ENCODE measurements around the gene SERPINH1. TPM values are rescaled to one million over a fixed set of nuclear protein-coding genes. Genes with fewer than 3 reads are reported as not detected.

The SERPINH1 gene
- polyA plus RNA-seq, 4 donors = 8.1 to 151 (median 33.6) TPM

- H3K4me3 ChIP-seq (ENCODE audit: low read depth in 1 of 3, low read length in 3 of 3) = no peak overlapping the region
- H3K4me1 ChIP-seq (ENCODE audit: control insufficient read depth in 3 of 3, insufficient read depth in 2 of 3, low read depth in 1 of 3, low read length in 2 of 3) = peaks cover 0 to 16% (median 0%) of the 10 kb centered on the region in 3 donors
- DNase-seq (no peak), FAIRE-seq (no peak)
- no peaks in the 10 kb centered on the region for H3K9me3 ChIP-seq (ENCODE audit: control insufficient read depth in 2 of 2, insufficient read depth in 1 of 2, low read depth in 1 of 2, low read length in 1 of 2)
- no peaks in the 10 kb centered on the region for H3K36me3 ChIP-seq (ENCODE audit: control insufficient read depth in 3 of 3, insufficient read depth in 2 of 3, low read depth in 1 of 3, low read length in 3 of 3)
- no peak overlapping the region for H3K27ac ChIP-seq (ENCODE audit: low read depth in 1 of 3, low read length in 2 of 3)
- no peaks in the 10 kb centered on the region for H3K27me3 ChIP-seq (ENCODE audit: control insufficient read depth in 3 of 3, insufficient read depth in 3 of 3, low read length in 3 of 3)
- WGBS, 3 donors = 68 to 84% (median 71%) methylated on average over 13 of the region's 13 CpGs
Observed at GRCh38 chr11:75536786-75537641, 25.0 kb upstream of the SERPINH1 start.

GRCh38 chr11:75537740-75538139 lies 24.3 kb upstream of the SERPINH1 start:
- Histone ChIP-seq H3K27ac (ENCODE audit: low read depth in 1 of 3, low read length in 2 of 3) (no peak overlapping the region), H3K9me3 (ENCODE audit: control insufficient read depth in 2 of 2, insufficient read depth in 1 of 2, low read depth in 1 of 2, low read length in 1 of 2) (no peaks in the 10 kb centered on the region), H3K4me1 (ENCODE audit: control insufficient read depth in 3 of 3, insufficient read depth in 2 of 3, low read depth in 1 of 3, low read length in 2 of 3) (peaks cover 0 to 12% (median 0%) of the 10 kb centered on the region in 3 donors), H3K36me3 (ENCODE audit: control insufficient read depth in 3 of 3, insufficient read depth in 2 of 3, low read depth in 1 of 3, low read length in 3 of 3) (no peaks in the 10 kb centered on the region), H3K27me3 (ENCODE audit: control insufficient read depth in 3 of 3, insufficient read depth in 3 of 3, low read length in 3 of 3) (no peaks in the 10 kb centered on the region), H3K4me3 (ENCODE audit: low read depth in 1 of 3, low read length in 3 of 3) (no peak overlapping the region)
- 81 to 82% (median 82%) methylated on average over 5 of the region's 5 CpGs for WGBS, 3 donors
- FAIRE-seq (no peak), DNase-seq (no peak)

GRCh38 chr11:75538150-75538942 lies 23.7 kb upstream of the SERPINH1 start:
- FAIRE-seq (no peak), DNase-seq (peak in 1 of 2 donors; percentile 57)
- Histone ChIP-seq H3K27me3 (ENCODE audit: control insufficient read depth in 3 of 3, insufficient read depth in 3 of 3, low read length in 3 of 3) (no peaks in the 10 kb centered on the region), H3K27ac (ENCODE audit: low read depth in 1 of 3, low read length in 2 of 3) (no peak overlapping the region), H3K9me3 (ENCODE audit: control insufficient read depth in 2 of 2, insufficient read depth in 1 of 2, low read depth in 1 of 2, low read length in 1 of 2) (no peaks in the 10 kb centered on the region), H3K4me1 (ENCODE audit: control insufficient read depth in 3 of 3, insufficient read depth in 2 of 3, low read depth in 1 of 3, low read length in 2 of 3) (peaks cover 0 to 12% (median 0%) of the 10 kb centered on the region in 3 donors), H3K4me3 (ENCODE audit: low read depth in 1 of 3, low read length in 3 of 3) (no peak overlapping the region), H3K36me3 (ENCODE audit: control insufficient read depth in 3 of 3, insufficient read depth in 2 of 3, low read depth in 1 of 3, low read length in 3 of 3) (no peaks in the 10 kb centered on the region)
- WGBS, 3 donors = 63 to 71% (median 69%) methylated on average over 11 of the region's 11 CpGs

DNA sequence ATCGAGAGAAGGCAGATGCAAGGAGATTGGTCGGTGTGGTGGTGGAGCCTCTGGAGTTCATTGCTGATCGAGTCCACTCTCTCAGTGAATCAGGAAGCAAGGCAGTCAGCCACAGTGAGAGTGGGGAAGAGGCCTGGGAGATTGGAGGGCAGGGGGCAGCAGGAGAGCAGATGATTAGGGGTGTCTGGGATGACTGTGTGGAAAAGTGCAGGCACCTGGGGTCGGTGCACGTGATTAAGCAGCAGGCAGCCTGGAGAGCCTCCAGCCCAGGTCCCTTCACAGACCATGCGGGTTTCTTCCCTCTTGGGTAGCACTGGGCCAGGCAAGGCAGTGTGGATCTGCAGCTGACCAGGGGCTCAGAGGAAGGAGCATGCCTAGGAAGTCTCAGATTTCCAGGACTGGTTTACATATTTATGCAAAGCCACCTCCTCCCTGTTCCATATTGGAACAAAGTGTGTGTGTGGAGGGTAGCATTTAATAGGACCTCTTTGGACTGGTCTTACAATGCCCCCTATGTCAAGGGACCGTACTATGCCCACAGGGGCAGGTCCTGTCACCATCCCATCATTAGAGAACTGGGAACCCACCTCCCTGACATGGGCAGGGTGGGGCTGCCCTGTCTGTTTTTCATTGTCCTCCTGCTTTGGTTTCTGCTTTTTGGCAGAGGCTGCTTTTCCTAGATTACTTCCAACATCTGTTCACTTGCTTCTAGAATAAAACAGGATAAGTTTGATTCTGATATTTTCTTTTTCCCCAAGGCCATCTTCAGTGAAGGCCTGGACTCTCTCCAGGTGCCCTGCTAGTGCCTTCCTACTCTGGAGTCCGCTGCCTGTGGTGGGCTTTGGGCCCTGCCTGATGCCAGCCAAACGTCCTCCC lies 22.4 kb upstream of the SERPINH1 start:
- no peaks in the 10 kb centered on the region for H3K27me3 ChIP-seq (ENCODE audit: control insufficient read depth in 3 of 3, insufficient read depth in 3 of 3, low read length in 3 of 3)
- 78 to 87% (median 84%) methylated on average over 9 of the region's 9 CpGs for WGBS, 3 donors
- DNase-seq (no peak), FAIRE-seq (no peak)
- H3K36me3 ChIP-seq (ENCODE audit: control insufficient read depth in 3 of 3, insufficient read depth in 2 of 3, low read depth in 1 of 3, low read length in 3 of 3) = no peaks in the 10 kb centered on the region
- no peaks in the 10 kb centered on the region for H3K9me3 ChIP-seq (ENCODE audit: control insufficient read depth in 2 of 2, insufficient read depth in 1 of 2, low read depth in 1 of 2, low read length in 1 of 2)
- H3K4me1 ChIP-seq (ENCODE audit: control insufficient read depth in 3 of 3, insufficient read depth in 2 of 3, low read depth in 1 of 3, low read length in 2 of 3) = peaks cover 0 to 8% (median 0%) of the 10 kb centered on the region in 3 donors
- H3K4me3 ChIP-seq (ENCODE audit: low read depth in 1 of 3, low read length in 3 of 3) = no peak overlapping the region
- no peak overlapping the region for H3K27ac ChIP-seq (ENCODE audit: low read depth in 1 of 3, low read length in 2 of 3)

DNA sequence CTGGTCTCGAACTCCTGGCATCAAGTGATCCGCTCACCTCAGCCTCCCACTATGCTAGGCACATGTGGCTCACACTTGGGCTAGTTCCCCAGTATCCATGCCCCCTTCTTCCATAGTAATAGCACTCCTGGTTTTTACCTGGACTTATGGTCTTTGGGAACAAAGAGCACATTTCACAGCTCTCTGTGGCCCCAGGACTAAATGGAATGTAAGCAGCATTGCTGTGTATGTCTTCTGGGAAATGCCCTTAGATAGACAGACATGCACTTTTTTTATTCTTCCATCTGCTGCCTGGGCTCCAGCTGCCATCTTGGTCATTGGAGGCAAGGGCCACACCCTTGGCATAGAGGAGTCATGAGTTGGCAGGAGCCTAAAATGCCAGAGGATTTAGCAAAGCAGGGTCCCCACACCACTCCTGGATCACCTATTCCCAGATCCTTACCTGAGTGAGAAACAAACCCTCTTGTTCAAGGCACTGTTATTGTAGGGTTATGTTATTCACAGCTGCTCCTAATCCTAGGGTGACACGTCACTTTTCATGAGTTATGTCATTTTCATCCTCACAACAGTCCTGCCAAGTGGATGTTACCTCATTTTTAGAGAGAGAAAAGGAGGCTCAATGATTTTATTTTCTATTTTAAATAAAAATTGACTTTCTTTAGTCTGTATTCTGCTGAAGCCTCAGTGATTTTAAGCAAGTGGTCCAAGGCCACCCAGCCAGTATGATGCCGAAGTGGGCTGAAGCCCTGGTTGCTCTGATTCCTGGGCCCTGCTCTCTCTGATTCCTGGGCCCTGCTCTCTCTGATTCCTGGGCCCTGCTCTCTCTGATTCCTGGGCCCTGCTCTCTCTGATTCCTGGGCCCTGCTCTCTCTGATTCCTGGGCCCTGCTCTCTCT lies 20.6 kb upstream of the SERPINH1 start:
- Histone ChIP-seq H3K27ac (ENCODE audit: low read depth in 1 of 3, low read length in 2 of 3) (no peak overlapping the region), H3K36me3 (ENCODE audit: control insufficient read depth in 3 of 3, insufficient read depth in 2 of 3, low read depth in 1 of 3, low read length in 3 of 3) (no peaks in the 10 kb centered on the region), H3K4me3 (ENCODE audit: low read depth in 1 of 3, low read length in 3 of 3) (no peak overlapping the region), H3K27me3 (ENCODE audit: control insufficient read depth in 3 of 3, insufficient read depth in 3 of 3, low read length in 3 of 3) (peaks cover 0 to 3% (median 0%) of the 10 kb centered on the region in 3 donors), H3K4me1 (ENCODE audit: control insufficient read depth in 3 of 3, insufficient read depth in 2 of 3, low read depth in 1 of 3, low read length in 2 of 3) (peaks cover 0 to 3% (median 0%) of the 10 kb centered on the region in 3 donors), H3K9me3 (ENCODE audit: control insufficient read depth in 2 of 2, insufficient read depth in 1 of 2, low read depth in 1 of 2, low read length in 1 of 2) (no peaks in the 10 kb centered on the region)
- 91 to 97% (median 96%) methylated on average over 4 of the region's 4 CpGs for WGBS, 3 donors
- DNase-seq (peak in 1 of 2 donors; percentile 51), FAIRE-seq (no peak)

- no peak overlapping the region for H3K27ac ChIP-seq (ENCODE audit: low read depth in 1 of 3, low read length in 2 of 3)
- FAIRE-seq = no peak
- no peaks in the 10 kb centered on the region for H3K36me3 ChIP-seq (ENCODE audit: control insufficient read depth in 3 of 3, insufficient read depth in 2 of 3, low read depth in 1 of 3, low read length in 3 of 3)
- DNase-seq = no peak
- no peak overlapping the region for H3K4me3 ChIP-seq (ENCODE audit: low read depth in 1 of 3, low read length in 3 of 3)
- H3K4me1 ChIP-seq (ENCODE audit: control insufficient read depth in 3 of 3, insufficient read depth in 2 of 3, low read depth in 1 of 3, low read length in 2 of 3) = peaks cover 0 to 3% (median 0%) of the 10 kb centered on the region in 3 donors
- H3K9me3 ChIP-seq (ENCODE audit: control insufficient read depth in 2 of 2, insufficient read depth in 1 of 2, low read depth in 1 of 2, low read length in 1 of 2) = no peaks in the 10 kb centered on the region
- peaks cover 0 to 3% (median 0%) of the 10 kb centered on the region in 3 donors for H3K27me3 ChIP-seq (ENCODE audit: control insufficient read depth in 3 of 3, insufficient read depth in 3 of 3, low read length in 3 of 3)
- 75 to 91% (median 82%) methylated on average over 1 of the region's 1 CpG for WGBS, 3 donors
Observed at GRCh38 chr11:75542088-75542438, 20.0 kb upstream of the SERPINH1 start.

DNA sequence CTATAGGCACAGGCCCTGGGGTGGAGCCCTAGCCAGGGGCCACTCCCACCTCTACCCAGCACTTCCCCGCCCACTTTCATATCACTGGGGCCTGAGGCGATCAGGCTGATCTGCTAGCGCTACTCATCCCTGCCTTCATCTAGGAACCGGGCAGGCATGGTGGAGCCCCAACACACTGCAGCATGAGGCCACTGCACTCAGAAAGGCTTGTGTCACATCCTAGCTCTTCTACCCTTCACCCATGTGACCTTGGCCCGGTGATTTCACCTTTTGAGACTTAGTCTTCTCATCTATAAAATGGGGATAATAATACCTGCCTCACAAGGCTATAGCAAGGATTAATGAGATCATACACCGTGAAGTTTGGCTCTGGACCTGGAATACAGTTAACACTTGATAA lies 18.2 kb upstream of the SERPINH1 start:
- no peaks in the 10 kb centered on the region for H3K9me3 ChIP-seq (ENCODE audit: control insufficient read depth in 2 of 2, insufficient read depth in 1 of 2, low read depth in 1 of 2, low read length in 1 of 2)
- no peak for FAIRE-seq
- peaks cover 0 to 7% (median 0%) of the 10 kb centered on the region in 3 donors for H3K4me1 ChIP-seq (ENCODE audit: control insufficient read depth in 3 of 3, insufficient read depth in 2 of 3, low read depth in 1 of 3, low read length in 2 of 3)
- H3K27me3 ChIP-seq (ENCODE audit: control insufficient read depth in 3 of 3, insufficient read depth in 3 of 3, low read length in 3 of 3) = peaks cover 0 to 3% (median 0%) of the 10 kb centered on the region in 3 donors
- 59 to 81% (median 77%) methylated on average over 6 of the region's 6 CpGs for WGBS, 3 donors
- no peak for DNase-seq
- H3K4me3 ChIP-seq (ENCODE audit: low read depth in 1 of 3, low read length in 3 of 3) = no peak overlapping the region
- no peaks in the 10 kb centered on the region for H3K36me3 ChIP-seq (ENCODE audit: control insufficient read depth in 3 of 3, insufficient read depth in 2 of 3, low read depth in 1 of 3, low read length in 3 of 3)
- H3K27ac ChIP-seq (ENCODE audit: low read depth in 1 of 3, low read length in 2 of 3) = no peak overlapping the region

Data from small intestine (tissue), 7 donors.